Keratinocyte (primary cell): ENCODE results near the gene RGS17. TPM values are rescaled to one million over a fixed set of nuclear protein-coding genes. Genes with fewer than 3 reads are reported as not detected.

ENCODE experiments used
- DNase-seq: peaks from one replicate; pipeline ENCODE4 v3.0.0-alpha.2; 2011; ENCODE audit warnings: low read depth, missing footprints, low spot score
- FAIRE-seq: peaks from 2 replicates; lab custom pipeline; 2011; peaks lifted over from hg19 to GRCh38; lab: Jason Lieb, UNC
- H2AFZ ChIP-seq: 2 replicates; pipeline ENCODE4 v1.6.0; 2012; ENCODE audit warnings: low read length, control low read depth, inconsistent platforms; ENCODE audit not compliant: control insufficient read depth
- H3K27ac ChIP-seq: 2 replicates; pipeline ENCODE4 v1.5.1; 2011; ENCODE audit warnings: low read length; ENCODE audit not compliant: control insufficient read depth, insufficient read depth
- H3K27me3 ChIP-seq: 3 replicates; pipeline ENCODE4 v1.6.0; 2011; ENCODE audit warnings: low read length; ENCODE audit not compliant: control insufficient read depth, insufficient read depth; ENCODE audit errors: extremely low read depth
- H3K36me3 ChIP-seq, 2 experiments: 2 replicates in 1 of 2; 3 replicates in 1 of 2; pipeline ENCODE4 v1.5.1; 2011; ENCODE audit warnings: low read length in 2 of 2, mild to moderate bottlenecking in 1 of 2; ENCODE audit not compliant: control insufficient read depth in 2 of 2, insufficient read depth in 2 of 2; ENCODE audit errors: extremely low read depth in 1 of 2
- H3K4me1 ChIP-seq: 3 replicates; pipeline ENCODE4 v1.5.1; 2011; ENCODE audit warnings: low read length; ENCODE audit not compliant: control insufficient read depth, insufficient read depth; ENCODE audit errors: extremely low read depth
- H3K4me2 ChIP-seq: 3 replicates; pipeline ENCODE4 v1.6.0; 2011; ENCODE audit warnings: low read depth, low read length; ENCODE audit not compliant: control insufficient read depth, insufficient read depth; ENCODE audit errors: extremely low read depth
- H3K4me3 ChIP-seq, 3 experiments: fragments of 200-600 bp in 1 of 3; sonication (generic) in 1 of 3; 2 replicates in 2 of 3; 3 replicates in 1 of 3; pipeline ENCODE4 v1.5.1; 2011 to 2016; ENCODE audit warnings: low read length in 3 of 3, mild to moderate bottlenecking in 3 of 3, control low read depth in 2 of 3, inconsistent platforms in 1 of 3, low read depth in 1 of 3, mixed read lengths in 1 of 3, mixed run types in 1 of 3, moderate library complexity in 1 of 3; ENCODE audit not compliant: control insufficient read depth in 2 of 3, insufficient read depth in 2 of 3; ENCODE audit errors: extremely low read depth in 1 of 3
- H3K79me2 ChIP-seq: 2 replicates; pipeline ENCODE4 v1.6.0; 2012; ENCODE audit warnings: low read length; ENCODE audit not compliant: control insufficient read depth, insufficient read depth
- H3K9ac ChIP-seq: 3 replicates; pipeline ENCODE4 v1.6.0; 2011; ENCODE audit warnings: low read length; ENCODE audit not compliant: control insufficient read depth, insufficient read depth; ENCODE audit errors: extremely low read depth
- H3K9me1 ChIP-seq: 3 replicates; pipeline ENCODE4 v1.6.0; 2011; ENCODE audit warnings: low read length; ENCODE audit not compliant: control insufficient read depth, insufficient read depth; ENCODE audit errors: extremely low read depth
- H3K9me3 ChIP-seq: 2 replicates; pipeline ENCODE4 v1.5.1; 2012; ENCODE audit warnings: low read depth, low read length; ENCODE audit not compliant: control insufficient read depth
- H4K20me1 ChIP-seq: 3 replicates; pipeline ENCODE4 v1.6.0; 2011; ENCODE audit warnings: low read length; ENCODE audit not compliant: control insufficient read depth, insufficient read depth; ENCODE audit errors: extremely low read depth
- EZH2 ChIP-seq: IDR thresholded peaks from one replicate; pipeline ENCODE4 v1.6.1; 2012; ENCODE audit warnings: inconsistent platforms, mild to moderate bottlenecking, low read length, moderate library complexity
- dilution Hi-C: fragments of 300-500 bp; cut with MboI; formaldehyde crosslinking; loops from one replicate; pipeline ENCODE4 v1.7.0; 2020; ENCODE audit warnings: low sequenced_read_pairs; ENCODE audit not compliant: extremely low pct_ligation_motif_present
- polyA plus RNA-seq, 5 experiments: library from polyadenylated mRNA; depleted of rRNA in 3 of 5; stranded (reverse) in 3 of 5; stranded (forward) in 1 of 5; unstranded in 1 of 5; fragments of >200 nt; gene quantifications; 1 replicate in 1 of 5; 2 replicates in 3 of 5; 3 replicates in 1 of 5; pipeline versions ENCODE4 v1.2.1 to v1.2.3, GENCODE V29; 2011 to 2012; ENCODE audit warnings: missing spikeins in 2 of 5, low read depth in 1 of 5, low replicate concordance in 1 of 5
- TF ChIP-seq, protein P1 (sequence below), 3 experiments: IDR thresholded peaks in 1 of 3; conservative IDR thresholded peaks in 1 of 3; optimal IDR thresholded peaks in 1 of 3; 2 replicates in 2 of 3; 3 replicates in 1 of 3; pipeline versions ENCODE3 to v1.5.1; 2011; ENCODE audit warnings: low read length in 3 of 3, mild to moderate bottlenecking in 3 of 3, moderate library complexity in 2 of 3, control low read depth in 1 of 3, inconsistent platforms in 1 of 3; ENCODE audit not compliant: insufficient read depth in 2 of 3; ENCODE audit errors: extremely low read depth in 1 of 3

The RGS17 gene
- polyA plus RNA-seq, 1 donor (not counting 4 experiments of a cell fraction or from before 2014, with no cell fraction given) = 0.22 TPM

DNA sequence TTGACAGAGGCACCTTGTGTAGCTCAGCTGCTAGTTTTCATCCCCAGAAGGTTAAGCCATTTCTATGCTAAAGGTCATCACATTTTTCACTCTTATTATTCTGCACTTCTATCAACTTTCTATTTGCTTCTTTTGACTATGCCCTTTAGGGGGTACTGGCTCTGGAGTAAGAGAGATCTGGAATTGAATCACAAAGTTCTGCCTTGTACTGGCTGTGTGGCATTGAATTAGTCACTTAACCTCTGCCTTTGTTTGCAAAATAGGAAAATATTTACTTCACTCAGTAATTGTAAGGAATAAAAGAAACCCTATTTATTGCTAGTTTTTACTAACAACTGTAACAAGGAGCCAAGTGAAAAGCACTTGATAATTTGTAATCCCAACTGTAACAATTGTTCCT, 71.8 kb downstream of the RGS17 start:
- H2AFZ ChIP-seq = no peak overlapping the region
- H3K4me2 ChIP-seq = no peak overlapping the region
- dilution Hi-C loops = no loop called here
- H4K20me1 ChIP-seq = no peaks in the 10 kb centered on the region
- no peaks in the 10 kb centered on the region for H3K9me3 ChIP-seq
- no peak overlapping the region for H3K9ac ChIP-seq
- H3K36me3 ChIP-seq = no peaks in the 10 kb centered on the region
- no peak overlapping the region for H3K27ac ChIP-seq
- no peaks in the 10 kb centered on the region for H3K79me2 ChIP-seq
- no peak overlapping the region for H3K4me3 ChIP-seq
- no peak for TF ChIP-seq EZH2
- TF ChIP-seq, protein P1, sequence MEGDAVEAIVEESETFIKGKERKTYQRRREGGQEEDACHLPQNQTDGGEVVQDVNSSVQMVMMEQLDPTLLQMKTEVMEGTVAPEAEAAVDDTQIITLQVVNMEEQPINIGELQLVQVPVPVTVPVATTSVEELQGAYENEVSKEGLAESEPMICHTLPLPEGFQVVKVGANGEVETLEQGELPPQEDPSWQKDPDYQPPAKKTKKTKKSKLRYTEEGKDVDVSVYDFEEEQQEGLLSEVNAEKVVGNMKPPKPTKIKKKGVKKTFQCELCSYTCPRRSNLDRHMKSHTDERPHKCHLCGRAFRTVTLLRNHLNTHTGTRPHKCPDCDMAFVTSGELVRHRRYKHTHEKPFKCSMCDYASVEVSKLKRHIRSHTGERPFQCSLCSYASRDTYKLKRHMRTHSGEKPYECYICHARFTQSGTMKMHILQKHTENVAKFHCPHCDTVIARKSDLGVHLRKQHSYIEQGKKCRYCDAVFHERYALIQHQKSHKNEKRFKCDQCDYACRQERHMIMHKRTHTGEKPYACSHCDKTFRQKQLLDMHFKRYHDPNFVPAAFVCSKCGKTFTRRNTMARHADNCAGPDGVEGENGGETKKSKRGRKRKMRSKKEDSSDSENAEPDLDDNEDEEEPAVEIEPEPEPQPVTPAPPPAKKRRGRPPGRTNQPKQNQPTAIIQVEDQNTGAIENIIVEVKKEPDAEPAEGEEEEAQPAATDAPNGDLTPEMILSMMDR (optimal IDR thresholded peaks at IDR 0.05 in 1 of 3, IDR thresholded peaks at IDR 0.05 in 1 of 3, conservative IDR thresholded peaks at IDR 0.05 in 1 of 3; ENCODE audit: extremely low read depth in 1 of 3, insufficient read depth in 2 of 3, low read length in 3 of 3) = no peak
- no peaks in the 10 kb centered on the region for H3K9me1 ChIP-seq
- H3K4me1 ChIP-seq = no peaks in the 10 kb centered on the region
- no peaks in the 10 kb centered on the region for H3K27me3 ChIP-seq
- no peak for FAIRE-seq
- no peak for DNase-seq

DNA sequence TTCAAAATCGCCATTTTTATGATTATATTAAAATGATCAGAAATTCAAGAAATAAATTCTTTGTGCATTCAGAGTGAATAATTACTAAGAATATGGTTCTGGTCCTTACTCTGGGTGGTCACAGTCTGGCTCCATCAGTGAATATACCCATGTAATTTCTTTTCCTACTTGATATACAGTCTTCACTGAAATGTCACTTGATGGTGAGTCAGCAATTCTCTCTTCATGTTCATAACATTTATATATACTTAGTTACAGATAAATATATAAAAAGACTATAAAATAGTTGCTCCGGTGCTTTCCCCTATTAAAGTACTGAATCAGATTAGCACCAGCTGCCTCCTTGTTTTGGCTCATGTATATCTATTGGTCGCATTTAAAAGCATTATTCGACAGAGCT, 72.2 kb downstream of the RGS17 start:
- H4K20me1 ChIP-seq = no peaks in the 10 kb centered on the region
- H3K9ac ChIP-seq = no peak overlapping the region
- no peak for FAIRE-seq

More for the DNA sequence above, 72.2 kb downstream of the RGS17 start:
- H3K4me2 ChIP-seq = no peak overlapping the region
- no peaks in the 10 kb centered on the region for H3K36me3 ChIP-seq
- DNase-seq = no peak
- no peaks in the 10 kb centered on the region for H3K9me3 ChIP-seq
- no peaks in the 10 kb centered on the region for H3K4me1 ChIP-seq
- no peaks in the 10 kb centered on the region for H3K79me2 ChIP-seq
- dilution Hi-C loops = no loop called here
- H2AFZ ChIP-seq = no peak overlapping the region
- no peak overlapping the region for H3K4me3 ChIP-seq
- no peaks in the 10 kb centered on the region for H3K27me3 ChIP-seq
- no peak overlapping the region for H3K27ac ChIP-seq
- TF ChIP-seq, protein P1 (optimal IDR thresholded peaks at IDR 0.05 in 1 of 3, IDR thresholded peaks at IDR 0.05 in 1 of 3, conservative IDR thresholded peaks at IDR 0.05 in 1 of 3; ENCODE audit: extremely low read depth in 1 of 3, insufficient read depth in 2 of 3, low read length in 3 of 3) = no peak
- TF ChIP-seq EZH2 = no peak
- H3K9me1 ChIP-seq = no peaks in the 10 kb centered on the region
